GM18519 (cell line): ENCODE results near the gene NEURL4.
"Not testable (repeated sequence)": the region's sequence is repeated elsewhere in the genome, so short reads cannot be mapped to it uniquely, and the experiment has no call there.

Source experiments
- ATAC-seq: cut with Tn5 transposase; IDR thresholded peaks from one replicate; pipeline ENCODE4 v1.9.1; 2021; ENCODE audit warnings: mild to moderate bottlenecking, moderate library complexity; ENCODE audit not compliant: unreplicated experiment, low FRiP score

Gene NEURL4

DNA sequence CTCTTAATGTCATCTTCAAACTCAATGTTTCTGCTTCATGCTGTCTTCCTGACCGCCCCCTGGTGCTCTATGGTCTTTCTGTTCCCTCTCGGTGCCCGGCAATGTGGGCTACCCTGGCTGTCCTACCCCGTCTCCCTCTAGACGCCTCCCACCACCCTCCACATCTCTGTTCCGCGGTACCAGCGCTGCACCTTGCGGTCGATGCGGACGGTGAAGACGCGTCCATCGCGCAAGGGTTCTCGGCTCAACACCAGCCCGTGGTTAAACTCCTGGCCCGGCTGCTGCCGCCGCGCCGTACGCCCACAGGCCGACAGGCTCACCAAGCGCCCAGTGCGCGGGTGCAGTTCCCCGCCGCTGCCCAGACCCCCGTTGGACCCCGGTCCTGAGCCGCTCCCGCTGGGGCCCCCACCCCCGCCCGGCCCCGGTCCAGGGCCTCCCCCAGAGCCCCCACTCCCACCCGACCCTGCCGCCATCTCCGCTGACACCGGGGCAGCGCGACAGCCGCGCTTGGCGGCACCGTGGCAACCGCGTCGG lies at the start of gene NEURL4:
Gene NEURL4, minus strand, starts transcription at position 496 of the 534 bp plus-strand sequence. Its CDS starts 23 bp downstream, at position 473.
- peak; percentile 43 for ATAC-seq

- no peak for ATAC-seq
These were observed 45.2 kb upstream of the NEURL4 start for GRCh38 chr17:7374353-7374752.

GRCh38 chr17:7370853-7371252 lies 41.7 kb upstream of the NEURL4 start:
- ATAC-seq, result no peak

DNA sequence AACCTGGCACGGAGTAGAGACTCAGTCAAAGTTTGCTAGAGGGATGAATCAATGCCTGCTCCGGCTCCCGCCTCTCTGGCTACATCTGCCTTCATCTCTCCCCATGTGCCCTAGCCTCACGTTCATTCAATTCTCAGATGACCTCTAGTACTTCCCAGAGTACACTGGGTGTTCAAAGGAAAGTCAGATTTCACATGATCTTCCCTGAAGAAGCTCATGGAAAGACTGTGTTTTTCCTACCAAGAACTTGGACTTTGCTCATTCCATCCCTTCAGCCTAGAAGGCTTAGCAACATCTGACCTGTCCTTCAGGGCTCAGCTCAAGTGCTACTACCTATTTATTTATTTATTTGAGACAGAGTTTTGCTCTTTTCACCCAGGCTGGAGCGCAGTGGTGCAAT lies 40.7 kb upstream of the NEURL4 start:
- no peak for ATAC-seq

DNA sequence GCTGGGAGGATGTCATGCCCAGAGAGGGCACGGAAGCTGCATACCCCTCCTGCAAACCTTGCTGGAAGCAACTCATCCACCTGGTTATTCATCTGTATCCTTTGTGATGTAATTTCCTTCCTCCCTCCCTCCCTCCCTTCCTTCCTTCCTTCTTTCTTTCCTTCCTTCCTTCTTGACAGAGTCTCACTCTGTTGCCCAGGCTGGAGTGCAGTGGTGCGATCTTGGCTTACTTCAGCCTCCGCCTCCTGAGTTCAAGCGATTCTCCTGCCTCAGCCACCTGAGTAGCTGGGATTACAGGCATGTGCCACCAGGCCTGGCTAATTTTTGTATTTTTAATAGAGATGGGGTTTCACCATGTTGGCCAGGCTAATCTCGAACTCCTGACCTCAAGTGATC lies 39.5 kb upstream of the NEURL4 start:
- not testable (repeated sequence) for ATAC-seq

DNA sequence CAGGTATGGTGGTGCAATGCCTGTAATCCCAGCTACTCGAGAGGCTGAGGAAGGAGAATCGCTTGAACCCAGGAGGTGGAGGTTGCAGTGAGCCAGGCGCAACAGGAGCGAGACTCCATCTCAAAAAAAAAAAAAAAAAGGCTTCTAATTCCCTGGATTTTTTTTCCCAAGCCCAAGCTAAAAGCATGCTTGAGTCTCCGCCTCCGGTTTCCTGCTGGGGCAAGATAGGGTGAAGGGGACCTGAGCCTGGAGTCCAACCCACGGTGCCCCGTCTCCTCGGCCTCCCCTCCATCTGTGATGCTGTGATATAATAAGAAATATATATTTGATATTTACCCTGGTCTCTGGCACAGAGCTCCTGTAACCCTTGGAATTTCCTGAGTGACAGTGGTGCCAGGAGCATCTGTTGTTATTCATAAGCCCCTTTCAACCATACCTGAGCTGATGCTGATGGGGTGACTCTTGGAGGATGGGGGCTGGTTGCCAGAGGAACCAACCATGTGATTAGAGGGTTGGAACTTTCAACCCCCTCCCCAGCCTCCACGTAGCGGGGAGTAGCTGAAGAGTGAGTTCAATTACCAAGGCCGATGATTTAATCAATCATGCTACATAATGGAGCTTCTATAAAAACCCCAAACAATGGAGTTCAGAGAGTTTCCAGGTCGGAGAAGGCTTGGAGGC lies 38.9 kb upstream of the NEURL4 start:
- no peak for ATAC-seq

DNA sequence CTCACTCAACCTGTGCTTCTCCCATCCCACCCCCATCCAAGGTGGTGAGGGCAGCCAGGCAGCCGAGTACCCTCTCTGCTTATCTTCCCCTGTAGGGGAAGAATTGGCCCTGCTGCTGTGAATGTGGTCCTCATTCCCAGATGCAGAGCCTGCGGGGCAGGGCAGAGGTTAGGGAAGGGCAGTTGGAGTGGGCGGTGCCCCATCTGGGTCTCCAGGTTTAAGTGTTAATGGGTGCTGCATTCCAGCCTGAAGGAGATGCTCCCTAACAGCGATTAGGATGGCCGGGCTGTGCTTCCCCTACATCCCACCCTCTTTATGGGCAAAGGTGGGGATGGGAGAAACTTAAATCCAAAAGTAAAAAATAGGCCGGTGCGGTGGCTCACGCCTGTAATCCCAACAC lies 37.9 kb upstream of the NEURL4 start:
- no peak for ATAC-seq

DNA sequence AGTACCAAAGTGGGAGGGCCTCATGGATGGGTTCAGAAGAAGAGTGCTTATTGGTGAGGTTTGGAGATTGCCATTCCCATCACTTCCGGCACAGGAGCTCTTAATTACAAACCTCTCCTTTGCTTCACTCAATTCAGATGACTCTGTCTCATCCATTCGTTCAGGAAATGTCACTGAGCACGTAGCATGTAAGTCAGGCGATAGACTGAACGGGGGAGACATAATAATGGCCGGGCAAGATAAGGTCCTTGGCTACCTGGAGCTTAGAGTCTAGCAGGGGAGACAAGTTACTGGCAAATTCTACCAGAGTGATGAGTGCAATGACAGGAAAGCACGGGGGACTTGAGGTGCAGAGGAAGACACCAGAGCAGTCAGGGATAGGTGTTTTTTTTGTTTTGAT lies 36.8 kb upstream of the NEURL4 start:
- not testable (repeated sequence) for ATAC-seq

- no peak for ATAC-seq
These were observed 34.2 kb upstream of the NEURL4 start for GRCh38 chr17:7363311-7363710.

GRCh38 chr17:7361906-7362305 lies 32.8 kb upstream of the NEURL4 start:
- no peak for ATAC-seq

DNA sequence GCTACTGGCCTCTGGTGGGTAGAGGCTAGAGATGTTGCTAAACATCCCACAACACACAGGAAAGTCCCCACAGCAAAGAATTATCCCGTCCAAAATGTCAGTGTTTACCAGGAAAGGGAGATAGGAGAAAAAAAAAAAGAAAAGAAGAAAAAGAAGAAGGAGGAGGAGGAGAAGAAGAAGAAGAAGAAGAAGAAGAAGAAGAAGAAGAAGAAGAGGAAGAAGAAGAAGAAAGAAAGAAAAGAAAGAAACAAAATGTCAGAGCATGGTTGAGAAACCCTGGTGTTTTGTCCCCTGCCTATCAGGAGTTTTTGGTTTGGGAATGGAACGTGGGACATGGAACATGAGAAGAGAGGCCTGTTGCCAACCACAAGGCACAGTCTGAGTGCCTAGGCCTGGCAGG lies 28.2 kb upstream of the NEURL4 start:
- no peak for ATAC-seq

DNA sequence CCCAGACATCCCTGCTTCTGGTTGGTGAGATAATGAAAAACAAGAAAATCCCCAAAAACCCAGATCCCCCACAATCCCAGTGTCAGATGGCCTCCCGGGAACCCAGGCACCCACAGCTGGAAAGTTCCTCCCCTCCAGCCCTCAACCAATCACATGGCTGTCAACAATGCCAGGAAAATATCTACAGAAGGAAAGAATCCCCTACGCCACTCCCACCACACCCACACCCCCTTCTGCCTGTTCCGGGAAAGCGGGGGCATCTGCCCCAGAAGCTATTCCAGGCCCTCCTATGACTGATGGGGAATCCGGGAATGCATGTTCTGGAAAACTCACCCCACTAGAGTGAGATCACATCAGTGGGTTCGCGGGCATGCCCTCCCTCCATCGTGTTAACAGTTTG lies 27.6 kb upstream of the NEURL4 start:
- no peak for ATAC-seq

- no peak for ATAC-seq
These were observed 27.0 kb upstream of the NEURL4 start for GRCh38 chr17:7356072-7356549.

DNA sequence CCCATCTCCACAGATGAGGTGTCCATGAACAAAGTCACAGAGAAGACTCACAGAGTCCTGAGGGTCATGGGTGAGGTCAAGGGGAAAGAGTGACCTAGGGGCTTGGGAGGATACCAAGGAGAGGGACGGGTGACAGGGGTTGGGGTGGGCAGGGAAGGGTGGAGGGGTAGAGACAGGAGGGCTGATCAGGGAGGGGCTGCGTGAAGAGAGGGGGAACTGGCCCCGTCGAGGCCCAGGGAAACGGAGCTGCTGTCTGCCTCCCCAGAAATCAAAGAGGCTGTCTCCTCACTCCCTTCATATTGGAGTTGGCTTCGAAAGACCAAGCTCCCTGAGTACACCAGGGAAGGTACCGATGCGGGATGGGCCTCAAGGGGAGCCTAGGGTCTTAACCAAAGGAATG lies 26.4 kb upstream of the NEURL4 start:
- ATAC-seq, result no peak

- no peak for ATAC-seq
These were observed 25.9 kb upstream of the NEURL4 start, which contains the start of gene TMEM95 for GRCh38 chr17:7355053-7355452. Gene TMEM95, plus strand, starts transcription at chr17:7355156. Its CDS starts 49 bp downstream, at chr17:7355205.

DNA sequence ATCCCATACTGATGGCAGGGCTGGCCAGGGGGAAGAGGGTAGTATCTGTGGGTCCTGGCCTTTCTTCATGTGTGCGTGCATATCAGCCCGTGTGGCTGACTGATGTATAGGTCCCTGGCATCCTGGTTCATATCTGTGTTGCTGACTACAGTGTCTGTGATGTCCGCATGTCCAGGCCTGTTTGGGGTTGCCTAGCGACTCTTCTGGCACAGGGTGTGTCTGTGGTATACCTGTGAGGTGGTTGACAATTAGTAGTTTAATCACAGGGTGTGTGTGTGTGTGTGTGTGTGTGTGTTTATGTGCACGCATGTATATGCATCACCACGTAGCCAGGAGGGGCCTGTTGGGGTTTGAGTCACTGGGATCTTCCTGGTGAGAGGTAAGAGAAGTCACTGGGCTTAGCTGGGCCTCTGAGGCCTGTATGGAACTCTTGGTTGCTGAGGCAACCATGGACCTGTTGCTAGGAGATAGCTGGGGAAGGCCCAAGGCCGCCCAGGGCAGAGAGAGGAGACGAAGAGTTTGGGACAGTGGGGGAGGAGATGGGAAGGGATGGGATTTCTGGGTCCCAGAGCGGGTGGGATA lies 25.2 kb upstream of the NEURL4 start:
- no peak for ATAC-seq

DNA sequence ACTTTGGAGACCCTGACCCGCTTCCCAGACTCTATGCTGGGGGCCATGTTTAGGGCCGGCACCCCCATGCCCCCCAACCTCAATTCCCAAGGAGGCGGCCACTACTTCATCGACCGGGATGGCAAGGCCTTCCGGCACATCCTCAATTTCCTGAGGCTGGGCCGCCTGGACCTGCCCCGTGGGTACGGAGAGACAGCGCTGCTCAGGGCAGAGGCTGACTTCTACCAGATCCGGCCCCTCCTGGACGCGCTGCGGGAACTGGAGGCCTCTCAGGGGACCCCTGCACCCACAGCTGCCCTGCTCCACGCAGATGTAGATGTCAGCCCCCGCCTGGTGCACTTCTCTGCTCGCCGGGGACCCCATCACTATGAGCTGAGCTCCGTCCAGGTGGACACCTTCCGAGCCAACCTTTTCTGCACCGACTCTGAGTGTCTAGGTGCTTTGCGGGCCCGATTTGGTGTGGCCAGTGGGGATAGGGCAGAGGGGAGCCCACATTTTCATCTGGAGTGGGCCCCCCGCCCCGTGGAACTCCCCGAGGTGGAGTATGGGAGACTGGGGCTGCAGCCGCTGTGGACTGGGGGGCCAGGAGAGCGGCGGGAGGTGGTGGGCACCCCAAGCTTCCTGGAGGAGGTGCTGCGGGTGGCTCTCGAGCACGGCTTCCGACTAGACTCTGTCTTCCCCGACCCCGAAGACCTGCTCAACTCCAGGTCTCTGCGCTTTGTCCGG lies 23.9 kb upstream of the NEURL4 start:
- ATAC-seq, result no peak

DNA sequence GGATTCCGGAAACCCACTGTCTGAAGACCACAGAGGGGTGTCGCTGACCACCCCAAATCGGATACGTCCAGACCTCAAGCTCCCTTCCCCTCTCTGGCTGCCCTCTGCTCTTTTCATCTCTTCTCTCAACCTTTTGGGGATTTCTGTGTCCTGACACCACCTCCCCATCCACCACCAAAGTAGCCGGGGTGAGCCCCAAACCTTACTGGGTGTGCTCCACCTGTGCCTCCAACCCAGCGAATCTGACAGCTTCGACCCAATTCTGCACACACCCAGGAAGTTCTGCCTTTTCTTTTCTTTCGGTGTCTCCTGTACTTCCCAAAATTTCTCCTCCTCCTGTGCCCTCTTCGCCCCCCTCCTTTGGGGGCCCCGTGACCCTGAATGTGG lies 23.4 kb upstream of the NEURL4 start:
- no peak for ATAC-seq

- ATAC-seq, result no peak
These were observed 22.7 kb upstream of the NEURL4 start, which contains the start of gene KCTD11 for GRCh38 chr17:7351665-7352502. Gene KCTD11, plus strand, starts transcription at chr17:7352162.

DNA sequence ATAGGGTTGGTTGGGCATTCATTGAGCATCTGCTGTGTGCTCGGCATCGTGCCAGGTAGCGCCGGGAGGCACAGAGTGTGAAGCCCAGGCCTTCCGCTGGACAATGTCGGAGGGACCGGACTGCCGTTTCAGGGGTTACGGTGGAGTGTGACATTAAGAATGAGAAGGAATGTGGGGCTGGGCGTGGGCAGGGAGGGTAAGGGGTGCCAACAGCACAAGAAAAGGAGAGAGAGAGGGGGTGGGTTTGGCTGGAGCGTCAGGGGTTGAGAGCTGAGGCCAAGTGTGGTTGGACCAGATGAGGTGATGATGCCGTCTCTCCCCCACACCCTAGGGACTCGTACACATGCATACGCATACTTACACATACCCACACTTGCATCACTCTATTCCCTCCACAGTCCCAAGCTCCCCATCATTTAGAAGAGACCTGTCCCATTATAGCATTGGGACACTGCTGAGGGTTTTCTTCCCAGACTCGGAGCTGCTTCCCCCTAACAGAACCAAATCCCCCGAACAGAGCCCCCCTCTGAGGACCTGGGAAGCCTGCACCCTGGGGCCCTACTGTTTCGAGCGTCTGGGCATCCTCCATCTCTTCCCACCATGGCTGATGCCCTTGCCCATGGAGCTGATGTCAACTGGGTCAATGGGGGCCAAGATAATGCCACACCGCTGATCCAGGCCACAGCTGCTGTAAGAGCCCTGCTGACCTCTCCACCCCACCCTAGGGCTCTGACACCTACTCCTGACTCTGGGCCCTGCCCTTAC lies 19.5 kb upstream of the NEURL4 start:
- ATAC-seq, result no peak
